Astrocyte (in vitro differentiated cells and primary cell): ENCODE measurements around the gene C3orf33. TPM values are rescaled to one million over a fixed set of nuclear protein-coding genes. Genes with fewer than 3 reads are reported as not detected.

Experiments
- DNase-seq: peaks from one replicate; pipeline ENCODE4 v3.0.0-alpha.2; 2010; ENCODE audit warnings: low read depth
- FAIRE-seq: peaks from 2 replicates; lab custom pipeline; 2011; peaks lifted over from hg19 to GRCh38; lab: Jason Lieb, UNC
- H2AFZ ChIP-seq: 2 replicates; pipeline ENCODE4 v1.6.0; 2012; ENCODE audit warnings: low read depth, low read length, inconsistent platforms
- H3K27ac ChIP-seq: 2 replicates; pipeline ENCODE4 v1.5.1; 2011; ENCODE audit warnings: low read depth, low read length, inconsistent platforms
- H3K27me3 ChIP-seq: 2 replicates; pipeline ENCODE4 v1.6.0; 2011; ENCODE audit warnings: low read length, inconsistent platforms; ENCODE audit not compliant: insufficient read depth
- H3K36me3 ChIP-seq: 2 replicates; pipeline ENCODE4 v1.5.1; 2011; ENCODE audit warnings: low read length, inconsistent platforms; ENCODE audit not compliant: insufficient read depth
- H3K4me1 ChIP-seq: 2 replicates; pipeline ENCODE4 v1.5.1; 2011; ENCODE audit warnings: low read length, inconsistent platforms; ENCODE audit not compliant: insufficient read depth
- H3K4me2 ChIP-seq: 2 replicates; pipeline ENCODE4 v1.6.0; 2012; ENCODE audit warnings: low read length, inconsistent platforms
- H3K4me3 ChIP-seq: 2 replicates; pipeline ENCODE4 v1.5.1; 2011; ENCODE audit warnings: low read depth, mild to moderate bottlenecking, low read length, inconsistent platforms; ENCODE audit not compliant: insufficient read depth
- H3K79me2 ChIP-seq: 2 replicates; pipeline ENCODE4 v1.6.0; 2012; ENCODE audit warnings: mild to moderate bottlenecking, low read length, inconsistent platforms; ENCODE audit not compliant: insufficient read depth
- H3K9ac ChIP-seq: 2 replicates; pipeline ENCODE4 v1.6.0; 2012; ENCODE audit warnings: mild to moderate bottlenecking, low read length, inconsistent platforms
- H3K9me3 ChIP-seq: 2 replicates; pipeline ENCODE4 v1.5.1; 2012; ENCODE audit warnings: low read depth, mild to moderate bottlenecking, low read length, inconsistent platforms; ENCODE audit not compliant: insufficient read depth
- H4K20me1 ChIP-seq: 2 replicates; pipeline ENCODE4 v1.6.0; 2012; ENCODE audit warnings: low read length, inconsistent platforms; ENCODE audit not compliant: insufficient read depth
- H3K27ac Mint-ChIP-seq: one replicate; pipeline ENCODE4 v1.8.0; 2021; ENCODE audit warnings: mild to moderate bottlenecking, mixed read lengths; ENCODE audit not compliant: unreplicated experiment
- H3K27me3 Mint-ChIP-seq: one replicate; pipeline ENCODE4 v1.8.0; 2021; ENCODE audit warnings: low read depth, mixed read lengths; ENCODE audit not compliant: unreplicated experiment
- H3K36me3 Mint-ChIP-seq: one replicate; pipeline ENCODE4 v1.8.0; 2021; ENCODE audit warnings: low read depth, mixed read lengths; ENCODE audit not compliant: unreplicated experiment
- H3K4me1 Mint-ChIP-seq: one replicate; pipeline ENCODE4 v1.8.0; 2021; ENCODE audit warnings: low read depth, mixed read lengths; ENCODE audit not compliant: unreplicated experiment
- H3K4me3 Mint-ChIP-seq: one replicate; pipeline ENCODE4 v1.8.0; 2021; ENCODE audit warnings: mild to moderate bottlenecking, moderate library complexity, mixed read lengths; ENCODE audit not compliant: unreplicated experiment
- H3K9me3 Mint-ChIP-seq: one replicate; pipeline ENCODE4 v1.8.0; 2021; ENCODE audit warnings: mild to moderate bottlenecking, mixed read lengths; ENCODE audit not compliant: unreplicated experiment
- EZH2 ChIP-seq: IDR thresholded peaks from 2 replicates; pipeline ENCODE4 v1.6.1; 2012; ENCODE audit warnings: mild to moderate bottlenecking, low read length, inconsistent platforms; ENCODE audit not compliant: insufficient read depth
- total RNA-seq: library from RNA; stranded (reverse); gene quantifications from 2 replicates; pipeline ENCODE4 v1.2.1, GENCODE V29; 2021
- TF ChIP-seq, protein P1 (sequence below): IDR thresholded peaks from 2 replicates; pipeline ENCODE4 v1.5.1; 2011; ENCODE audit warnings: low read depth, mild to moderate bottlenecking, inconsistent platforms, low read length, moderate library complexity; ENCODE audit not compliant: insufficient read depth

C3orf33 gene
- total RNA-seq, 1 donor from 2014 or later, result 2.4 TPM

DNA sequence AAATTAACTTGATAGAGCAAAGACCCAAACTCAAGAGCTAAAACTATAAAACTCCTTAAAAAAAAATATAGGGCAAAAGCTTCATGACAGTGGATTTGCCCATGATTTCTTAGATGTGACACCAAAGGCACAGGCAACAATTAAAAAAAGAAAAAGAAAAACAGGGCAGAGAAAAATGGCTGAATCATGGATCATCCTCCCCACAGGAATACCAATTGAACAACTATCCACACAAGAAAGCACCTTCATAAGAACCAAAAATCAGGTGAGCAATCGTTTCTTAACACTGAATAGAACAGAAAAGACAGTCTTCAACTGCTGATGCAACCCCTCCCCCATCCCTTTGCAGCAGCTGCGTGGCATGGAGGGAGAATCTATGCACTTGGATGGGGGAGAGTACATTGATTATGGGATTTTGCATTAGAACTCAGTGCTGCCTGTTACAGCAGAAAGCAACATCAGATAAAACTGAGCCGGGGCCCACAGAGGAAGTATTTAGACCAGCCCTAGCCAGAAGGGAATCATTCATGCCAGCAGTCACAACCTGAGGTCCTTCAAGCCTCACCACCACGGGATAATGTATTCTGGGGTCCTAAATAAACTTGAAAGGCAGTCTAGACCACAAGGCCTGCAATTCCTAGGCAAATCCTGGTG, 15.7 kb downstream of the C3orf33 start:
- no peaks in the 10 kb centered on the region for H3K4me1 Mint-ChIP-seq
- H3K4me3 ChIP-seq, result no peak overlapping the region
- no peaks in the 10 kb centered on the region for H4K20me1 ChIP-seq
- no peaks in the 10 kb centered on the region for H3K27me3 Mint-ChIP-seq
- no peak for FAIRE-seq
- no peaks in the 10 kb centered on the region for H3K9me3 ChIP-seq
- no peak overlapping the region for H2AFZ ChIP-seq
- H3K79me2 ChIP-seq, result no peaks in the 10 kb centered on the region
- no peak overlapping the region for H3K4me2 ChIP-seq
- no peaks in the 10 kb centered on the region for H3K4me1 ChIP-seq
- H3K9ac ChIP-seq, result no peak overlapping the region
- no peak overlapping the region for H3K4me3 Mint-ChIP-seq
- no peaks in the 10 kb centered on the region for H3K36me3 ChIP-seq
- TF ChIP-seq EZH2, result no peak
- TF ChIP-seq, protein P1, sequence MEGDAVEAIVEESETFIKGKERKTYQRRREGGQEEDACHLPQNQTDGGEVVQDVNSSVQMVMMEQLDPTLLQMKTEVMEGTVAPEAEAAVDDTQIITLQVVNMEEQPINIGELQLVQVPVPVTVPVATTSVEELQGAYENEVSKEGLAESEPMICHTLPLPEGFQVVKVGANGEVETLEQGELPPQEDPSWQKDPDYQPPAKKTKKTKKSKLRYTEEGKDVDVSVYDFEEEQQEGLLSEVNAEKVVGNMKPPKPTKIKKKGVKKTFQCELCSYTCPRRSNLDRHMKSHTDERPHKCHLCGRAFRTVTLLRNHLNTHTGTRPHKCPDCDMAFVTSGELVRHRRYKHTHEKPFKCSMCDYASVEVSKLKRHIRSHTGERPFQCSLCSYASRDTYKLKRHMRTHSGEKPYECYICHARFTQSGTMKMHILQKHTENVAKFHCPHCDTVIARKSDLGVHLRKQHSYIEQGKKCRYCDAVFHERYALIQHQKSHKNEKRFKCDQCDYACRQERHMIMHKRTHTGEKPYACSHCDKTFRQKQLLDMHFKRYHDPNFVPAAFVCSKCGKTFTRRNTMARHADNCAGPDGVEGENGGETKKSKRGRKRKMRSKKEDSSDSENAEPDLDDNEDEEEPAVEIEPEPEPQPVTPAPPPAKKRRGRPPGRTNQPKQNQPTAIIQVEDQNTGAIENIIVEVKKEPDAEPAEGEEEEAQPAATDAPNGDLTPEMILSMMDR, result no peak
- H3K27me3 ChIP-seq, result no peaks in the 10 kb centered on the region
- H3K27ac Mint-ChIP-seq, result no peak overlapping the region
- peaks cover 17% of the 10 kb centered on the region for H3K36me3 Mint-ChIP-seq
- no peaks in the 10 kb centered on the region for H3K9me3 Mint-ChIP-seq
- no peak for DNase-seq
- H3K27ac ChIP-seq, result no peak overlapping the region

- no peak overlapping the region for H2AFZ ChIP-seq
- DNase-seq (no peak), FAIRE-seq (no peak)
- Mint-ChIP-seq H3K9me3 (peaks cover 6% of the 10 kb centered on the region), H3K27ac (no peak overlapping the region), H3K4me1 (no peaks in the 10 kb centered on the region), H3K27me3 (no peaks in the 10 kb centered on the region), H3K36me3 (peaks cover 6% of the 10 kb centered on the region), H3K4me3 (no peak overlapping the region)
- H3K27ac ChIP-seq, result no peak overlapping the region
- H3K4me1 ChIP-seq, result no peaks in the 10 kb centered on the region
- no peaks in the 10 kb centered on the region for H3K9me3 ChIP-seq
- H3K4me2 ChIP-seq, result no peak overlapping the region
- no peaks in the 10 kb centered on the region for H3K36me3 ChIP-seq
- H4K20me1 ChIP-seq, result no peaks in the 10 kb centered on the region
- no peak overlapping the region for H3K9ac ChIP-seq
- no peak overlapping the region for H3K4me3 ChIP-seq
- no peaks in the 10 kb centered on the region for H3K79me2 ChIP-seq
- H3K27me3 ChIP-seq, result no peaks in the 10 kb centered on the region
- no peak for TF ChIP-seq EZH2
- TF ChIP-seq, protein P1, result no peak
Observed at GRCh38 chr3:155785662-155786295, 20.3 kb downstream of the C3orf33 start.
